Stimulated activated CD8-positive, alpha-beta memory T cell treated with anti-CD3 and anti-CD28 coated beads, Interleukin-12 subunit alpha, Interleukin-12 subunit beta, amount 100 ng/mL, for 24 hours (primary cell): ENCODE data around the gene GTPBP6.
A peak's percentile ranks its signal among the peaks of the same experiment; 100 is the strongest.

ENCODE experiments used
- DNase-seq: peaks from one replicate; pipeline ENCODE4 v3.0.0-alpha.2; 2020; ENCODE audit errors: extremely low read depth

The GTPBP6 gene

GRCh38 chrX:318739-319578 is at the start of gene GTPBP6:
Gene GTPBP6, minus strand, starts transcription at chrX:318796. Its CDS starts 9 bp downstream, at chrX:318787.
- peak; percentile 97 for DNase-seq

GRCh38 chrX:367866-368265 is 49.3 kb upstream of the GTPBP6 start:
- DNase-seq, result no peak

- DNase-seq, result no peak
Observed at GRCh38 chrX:367349-367748, 48.8 kb upstream of the GTPBP6 start.

GRCh38 chrX:363621-364375 is 45.2 kb upstream of the GTPBP6 start:
- no peak for DNase-seq

GRCh38 chrX:362937-363620 is 44.5 kb upstream of the GTPBP6 start:
- no peak for DNase-seq

- no peak for DNase-seq
Observed at GRCh38 chrX:362351-362750, 43.8 kb upstream of the GTPBP6 start.

GRCh38 chrX:361231-362145 is 42.9 kb upstream of the GTPBP6 start:
- DNase-seq, result no peak

- DNase-seq, result no peak
Observed at GRCh38 chrX:360496-361150, 42.0 kb upstream of the GTPBP6 start.

- no peak for DNase-seq
Observed at GRCh38 chrX:358651-359143, 40.1 kb upstream of the GTPBP6 start.

- no peak for DNase-seq
Observed at GRCh38 chrX:357693-358471, 39.3 kb upstream of the GTPBP6 start.

- no peak for DNase-seq
Observed at GRCh38 chrX:357035-357692, 38.6 kb upstream of the GTPBP6 start.

GRCh38 chrX:356385-357034 is 37.9 kb upstream of the GTPBP6 start:
- DNase-seq, result no peak

- DNase-seq, result no peak
Observed at GRCh38 chrX:355329-356050, 36.9 kb upstream of the GTPBP6 start.

- DNase-seq, result no peak
Observed at GRCh38 chrX:353566-354535, 35.3 kb upstream of the GTPBP6 start.

- no peak for DNase-seq
Observed at GRCh38 chrX:352582-353314, 34.2 kb upstream of the GTPBP6 start.

- no peak for DNase-seq
Observed at GRCh38 chrX:352181-352580, 33.6 kb upstream of the GTPBP6 start.
